Omental fat pad (tissue), 4 donors: ENCODE measurements around the gene LPP. TPM values are rescaled to one million over a fixed set of nuclear protein-coding genes. Genes with fewer than 3 reads are reported as not detected.

Experiments
- ATAC-seq: fragments of 150-250 bp; one replicate; pipeline ENCODE4 v1.9.1; 2016; ENCODE audit warnings: mild to moderate bottlenecking, moderate library complexity; ENCODE audit not compliant: low FRiP score
- DNase-seq: peaks from one replicate; pipeline ENCODE4 v3.0.0-alpha.2; 2019; ENCODE audit warnings: low spot score
- CTCF ChIP-seq, 3 donors: fragments of 450-650 bp; IDR thresholded peaks; one replicate each; pipeline ENCODE4 v1.5.1; 2016 to 2017; ENCODE audit warnings: antibody characterized with exemption in 3 of 3, mild to moderate bottlenecking in 3 of 3, moderate library complexity in 2 of 3
- total RNA-seq, 4 donors: library from RNA; depleted of rRNA; stranded (reverse); fragments of >200 nt; gene quantifications; one replicate each; pipeline ENCODE4 v1.1.0, GENCODE V29; 2016

The LPP gene
- total RNA-seq, 4 donors from 2014 or later = 113 to 302 (median 126) TPM

- TF ChIP-seq CTCF (IDR thresholded peaks at IDR 0.05) = no peak
- DNase-seq (no peak), ATAC-seq (no peak)
Measured at GRCh38 chr3:188832961-188833721, 679.2 kb downstream of the LPP start.

- DNase-seq (no peak), ATAC-seq (no peak)
- TF ChIP-seq CTCF (IDR thresholded peaks at IDR 0.05) = no peak
Measured at GRCh38 chr3:188834349-188834748, 680.4 kb downstream of the LPP start.

- no peak for TF ChIP-seq CTCF (IDR thresholded peaks at IDR 0.05)
- DNase-seq (no peak), ATAC-seq (no peak)
Measured at GRCh38 chr3:188839187-188839695, 685.3 kb downstream of the LPP start.

- ATAC-seq (no peak), DNase-seq (no peak)
- TF ChIP-seq CTCF (IDR thresholded peaks at IDR 0.05) = no peak
Measured at GRCh38 chr3:188840290-188840689, 686.3 kb downstream of the LPP start.

- DNase-seq = no peak
- ATAC-seq = no peak
- no peak for TF ChIP-seq CTCF (IDR thresholded peaks at IDR 0.05)
Measured at GRCh38 chr3:188841906-188842305, 687.9 kb downstream of the LPP start.

GRCh38 chr3:188842639-188843038, 688.7 kb downstream of the LPP start:
- no peak for DNase-seq
- TF ChIP-seq CTCF (IDR thresholded peaks at IDR 0.05) = no peak
- no peak for ATAC-seq

GRCh38 chr3:188844096-188844495, 690.1 kb downstream of the LPP start:
- ATAC-seq = no peak
- no peak for TF ChIP-seq CTCF (IDR thresholded peaks at IDR 0.05)
- no peak for DNase-seq
